NCI-H1436 treated with DMSO at 0.1 percent for 48 hours (cell line): ENCODE data around the gene OPN1MW2.
"Not testable (repeated sequence)": the region's sequence is repeated elsewhere in the genome, so short reads cannot be mapped to it uniquely, and the experiment has no call there.

ENCODE experiments used
- DNase-seq: peaks from one replicate; lab custom pipeline; 2025; lab: John Stamatoyannopoulos, UW

OPN1MW2 gene

GRCh38 chrX:154219456-154219855 lies at the start of gene OPN1MW2:
Gene OPN1MW2 (plus strand): TSS chrX:154219756. CDS start chrX:154219816, 60 bp downstream.
- not testable (repeated sequence) for DNase-seq

- not testable (repeated sequence) for DNase-seq
Observed at GRCh38 chrX:154172535-154172943, 47.0 kb upstream of the OPN1MW2 start.

- DNase-seq = not testable (repeated sequence)
Observed at GRCh38 chrX:154174356-154174755, 45.2 kb upstream of the OPN1MW2 start.

GRCh38 chrX:154182296-154182695 lies 37.3 kb upstream of the OPN1MW2 start, which contains the start of gene OPN1MW:
Gene OPN1MW (plus strand): TSS chrX:154182596. CDS start chrX:154182678, 82 bp downstream.
- not testable (repeated sequence) for DNase-seq

GRCh38 chrX:154183794-154184193 lies 35.8 kb upstream of the OPN1MW2 start:
- DNase-seq = not testable (repeated sequence)

- not testable (repeated sequence) for DNase-seq
Observed at GRCh38 chrX:154192846-154193245, 26.7 kb upstream of the OPN1MW2 start.

GRCh38 chrX:154194316-154194715 lies 25.2 kb upstream of the OPN1MW2 start:
- DNase-seq = not testable (repeated sequence)

- not testable (repeated sequence) for DNase-seq
Observed at GRCh38 chrX:154196466-154196865, 23.1 kb upstream of the OPN1MW2 start.

GRCh38 chrX:154209670-154210418 lies 9.7 kb upstream of the OPN1MW2 start:
- DNase-seq = not testable (repeated sequence)

GRCh38 chrX:154211057-154211456 lies 8.5 kb upstream of the OPN1MW2 start:
- DNase-seq = not testable (repeated sequence)

- not testable (repeated sequence) for DNase-seq
Observed at GRCh38 chrX:154211499-154211898, 8.1 kb upstream of the OPN1MW2 start.

- DNase-seq = not testable (repeated sequence)
Observed at GRCh38 chrX:154225292-154225691, 5.7 kb downstream of the OPN1MW2 start.

- not testable (repeated sequence) for DNase-seq
Observed at GRCh38 chrX:154226706-154227105, 7.2 kb downstream of the OPN1MW2 start.

- DNase-seq = not testable (repeated sequence)
Observed at GRCh38 chrX:154231443-154231842, 11.9 kb downstream of the OPN1MW2 start.

GRCh38 chrX:154233620-154234019 lies 14.1 kb downstream of the OPN1MW2 start:
- DNase-seq = not testable (repeated sequence)

GRCh38 chrX:154238939-154239559 lies 19.5 kb downstream of the OPN1MW2 start:
- not testable (repeated sequence) for DNase-seq

- DNase-seq = not testable (repeated sequence)
Observed at GRCh38 chrX:154239982-154240503, 20.5 kb downstream of the OPN1MW2 start.

- DNase-seq = not testable (repeated sequence)
Observed at GRCh38 chrX:154247377-154248045, 28.0 kb downstream of the OPN1MW2 start.

GRCh38 chrX:154248076-154248475 lies 28.5 kb downstream of the OPN1MW2 start:
- not testable (repeated sequence) for DNase-seq

- DNase-seq = not testable (repeated sequence)
Observed at GRCh38 chrX:154257282-154257681, 37.7 kb downstream of the OPN1MW2 start, which contains the start of gene OPN1MW3. Gene OPN1MW3 (plus strand): TSS chrX:154257582. CDS start chrX:154257620, 38 bp downstream.

- DNase-seq = not testable (repeated sequence)
Observed at GRCh38 chrX:154258711-154259110, 39.2 kb downstream of the OPN1MW2 start.

GRCh38 chrX:154263072-154263471 lies 43.5 kb downstream of the OPN1MW2 start:
- DNase-seq = not testable (repeated sequence)
